Measurements from ENCODE around the gene PCSK6. TPM values are rescaled to one million over a fixed set of nuclear protein-coding genes. Genes with fewer than 3 reads are reported as not detected.

Gene PCSK6
- total RNA-seq, 1 experiment from 2014 or later, result 2.9 TPM

- Mint-ChIP-seq H3K36me3 (no peaks in the 10 kb centered on the region), H3K4me1 (peaks cover 6% of the 10 kb centered on the region), H3K4me3 (peak overlapping the region; percentile 47; the same call in 1 of the 2 replicates), H3K27me3 (ENCODE audit: low read depth) (0 out of 2 replicates have a peak, but pooled peaks cover 2% of the 10 kb centered on the region), H3K9me3 (no peaks in the 10 kb centered on the region), H3K27ac (no peak overlapping the region)
- CTCF ChIA-PET, result interaction anchor here (0.5 to 3.2 kb wide), 50 partner anchors 8 to 403 kb away, joined by 3 to 19 read pairs (median 4); partner anchors contain the start of gene SNRPA1
- TF ChIP-seq TEAD4 (CRISPR knock-in tag; IDR thresholded peaks at IDR 0.05), result no peak
- TF ChIP-seq ZMAT4 (CRISPR knock-in tag; IDR thresholded peaks at IDR 0.05), result no peak
- peak; percentile 42; the same call in 1 of the 2 replicates for TF ChIP-seq CTCF (IDR thresholded peaks at IDR 0.05)
- peak; percentile 64 for DNase-seq (ENCODE audit: low spot score)
- POLR2A ChIA-PET, result interaction anchor here (0.9 kb wide), 1 partner anchor 26 kb away, joined by 3 read pairs; the partner anchor contains the start of gene SNRPA1
- peak; percentile 90 for ATAC-seq
Measured at GRCh38 chr15:101320501-101321052, 168.9 kb downstream of the PCSK6 start.

GRCh38 chr15:101318839-101319238, 170.7 kb downstream of the PCSK6 start:
- H3K4me1 Mint-ChIP-seq, result peaks cover 6% of the 10 kb centered on the region
- POLR2A ChIA-PET, result no interaction called here
- TF ChIP-seq RORB (CRISPR knock-in tag; IDR thresholded peaks at IDR 0.05), result no peak
- no peak for TF ChIP-seq CBFB (CRISPR knock-in tag; IDR thresholded peaks at IDR 0.05; ENCODE audit: low read depth)
- H3K27me3 Mint-ChIP-seq (ENCODE audit: low read depth), result 0 out of 2 replicates have a peak, but pooled peaks cover 2% of the 10 kb centered on the region
- CTCF ChIA-PET, result interaction anchor here (1.3 to 3.2 kb wide), 3 partner anchors 19 to 183 kb away, joined by 3 to 19 read pairs (median 4); no protein-coding TSS in a partner anchor
- H3K27ac Mint-ChIP-seq, result no peak overlapping the region
- no peak overlapping the region for H3K4me3 Mint-ChIP-seq
- no peaks in the 10 kb centered on the region for H3K9me3 Mint-ChIP-seq
- DNase-seq (ENCODE audit: low spot score) (peak; percentile 4), ATAC-seq (no peak)
- H3K36me3 Mint-ChIP-seq, result no peaks in the 10 kb centered on the region

GRCh38 chr15:101318147-101318819, 171.2 kb downstream of the PCSK6 start:
- ChIA-PET CTCF (interaction anchor here (1.3 kb wide), 1 partner anchor 18 kb away, joined by 3 read pairs; no protein-coding TSS in a partner anchor), POLR2A (no interaction called here)
- H3K9me3 Mint-ChIP-seq, result no peaks in the 10 kb centered on the region
- ATAC-seq (no peak), DNase-seq (ENCODE audit: low spot score) (no peak)
- no peak overlapping the region for H3K4me3 Mint-ChIP-seq
- H3K27me3 Mint-ChIP-seq (ENCODE audit: low read depth), result 0 out of 2 replicates have a peak, but pooled peaks cover 2% of the 10 kb centered on the region
- no peak for TF ChIP-seq TEAD1 (CRISPR knock-in tag; IDR thresholded peaks at IDR 0.05)
- no peak for TF ChIP-seq TP53 (CRISPR knock-in tag; IDR thresholded peaks at IDR 0.05)
- no peak for TF ChIP-seq ZMAT4 (CRISPR knock-in tag; IDR thresholded peaks at IDR 0.05)
- no peak for TF ChIP-seq PRDM15 (CRISPR knock-in tag; IDR thresholded peaks at IDR 0.05)
- no peak for TF ChIP-seq GTF2I (CRISPR knock-in tag; conservative IDR thresholded peaks at IDR 0.05)
- no peak for TF ChIP-seq AFF4 (CRISPR knock-in tag; IDR thresholded peaks at IDR 0.05; ENCODE audit: borderline replicate concordance)
- TF ChIP-seq E2F4 (CRISPR knock-in tag; IDR thresholded peaks at IDR 0.05; ENCODE audit: borderline replicate concordance, low read depth), result no peak
- no peak overlapping the region for H3K27ac Mint-ChIP-seq
- peaks cover 6% of the 10 kb centered on the region for H3K4me1 Mint-ChIP-seq
- H3K36me3 Mint-ChIP-seq, result no peaks in the 10 kb centered on the region
